Glutamatergic neuron (in vitro differentiated cells): ENCODE measurements around the gene ZNF599. TPM values are rescaled to one million over a fixed set of nuclear protein-coding genes. Genes with fewer than 3 reads are reported as not detected.

Experiments
- DNase-seq: peaks from one replicate; pipeline ENCODE4 v3.0.0; 2022
- H3K27ac Mint-ChIP-seq: one replicate; pipeline ENCODE4 v1.8.0; 2020; ENCODE audit warnings: mild to moderate bottlenecking, mixed read lengths, inconsistent platforms; ENCODE audit not compliant: unreplicated experiment
- H3K27me3 Mint-ChIP-seq: one replicate; pipeline ENCODE4 v1.8.0; 2020; ENCODE audit warnings: mild to moderate bottlenecking, moderate library complexity, mixed read lengths, inconsistent platforms; ENCODE audit not compliant: unreplicated experiment
- H3K36me3 Mint-ChIP-seq: one replicate; pipeline ENCODE4 v1.8.0; 2020; ENCODE audit warnings: mild to moderate bottlenecking, mixed read lengths, inconsistent platforms; ENCODE audit not compliant: unreplicated experiment
- H3K4me1 Mint-ChIP-seq: one replicate; pipeline ENCODE4 v1.8.0; 2020; ENCODE audit warnings: mild to moderate bottlenecking, low read depth, mixed read lengths, inconsistent platforms; ENCODE audit not compliant: unreplicated experiment
- H3K4me3 Mint-ChIP-seq: one replicate; pipeline ENCODE4 v1.8.0; 2020; ENCODE audit warnings: mild to moderate bottlenecking, mixed read lengths, inconsistent platforms; ENCODE audit not compliant: unreplicated experiment
- H3K9me3 Mint-ChIP-seq: one replicate; pipeline ENCODE4 v1.8.0; 2020; ENCODE audit warnings: mild to moderate bottlenecking, moderate library complexity, mixed read lengths, inconsistent platforms; ENCODE audit not compliant: unreplicated experiment
- total RNA-seq: library from RNA; stranded (reverse); fragmentation: NEBNext Ultra II Directional; extraction: Animal tissue kit (Norgen Biotek cat#: 25700); gene quantifications from one replicate; pipeline ENCODE4 v1.2.1, GENCODE V29; 2021; ENCODE audit not compliant: unreplicated experiment
- TF ChIP-seq, protein P1 (sequence below): fragments of 200-600 bp; sonication (generic); IDR thresholded peaks from one replicate; pipeline ENCODE4 v1.5.0; 2021; ENCODE audit not compliant: partially characterized antibody, unreplicated experiment

The ZNF599 gene
- total RNA-seq, 1 donor from 2014 or later = 8.2 TPM

DNA sequence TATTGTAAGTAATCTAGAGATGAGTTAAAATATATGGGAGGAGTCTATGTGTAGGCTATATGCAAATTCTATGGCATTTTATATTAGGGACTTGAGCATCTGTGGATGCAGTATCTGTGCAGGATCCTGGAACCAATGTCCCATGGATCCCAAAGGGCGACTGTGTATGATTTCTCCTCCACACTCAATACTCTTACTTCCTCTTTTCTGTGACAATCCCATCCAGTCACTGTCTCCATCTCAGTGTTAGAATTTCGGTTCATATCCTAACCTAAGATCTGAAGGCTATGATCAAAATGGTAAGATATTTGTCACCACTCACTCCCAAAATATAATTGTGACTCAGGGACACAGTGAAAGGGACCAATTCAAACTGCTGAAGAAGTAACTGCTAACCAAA is 15.1 kb upstream of the ZNF599 start:
- DNase-seq = no peak
- Mint-ChIP-seq H3K4me3 (no peak overlapping the region), H3K27ac (no peak overlapping the region), H3K27me3 (no peaks in the 10 kb centered on the region), H3K9me3 (peaks cover 1% of the 10 kb centered on the region), H3K4me1 (no peaks in the 10 kb centered on the region), H3K36me3 (no peaks in the 10 kb centered on the region)
- TF ChIP-seq, protein P1, sequence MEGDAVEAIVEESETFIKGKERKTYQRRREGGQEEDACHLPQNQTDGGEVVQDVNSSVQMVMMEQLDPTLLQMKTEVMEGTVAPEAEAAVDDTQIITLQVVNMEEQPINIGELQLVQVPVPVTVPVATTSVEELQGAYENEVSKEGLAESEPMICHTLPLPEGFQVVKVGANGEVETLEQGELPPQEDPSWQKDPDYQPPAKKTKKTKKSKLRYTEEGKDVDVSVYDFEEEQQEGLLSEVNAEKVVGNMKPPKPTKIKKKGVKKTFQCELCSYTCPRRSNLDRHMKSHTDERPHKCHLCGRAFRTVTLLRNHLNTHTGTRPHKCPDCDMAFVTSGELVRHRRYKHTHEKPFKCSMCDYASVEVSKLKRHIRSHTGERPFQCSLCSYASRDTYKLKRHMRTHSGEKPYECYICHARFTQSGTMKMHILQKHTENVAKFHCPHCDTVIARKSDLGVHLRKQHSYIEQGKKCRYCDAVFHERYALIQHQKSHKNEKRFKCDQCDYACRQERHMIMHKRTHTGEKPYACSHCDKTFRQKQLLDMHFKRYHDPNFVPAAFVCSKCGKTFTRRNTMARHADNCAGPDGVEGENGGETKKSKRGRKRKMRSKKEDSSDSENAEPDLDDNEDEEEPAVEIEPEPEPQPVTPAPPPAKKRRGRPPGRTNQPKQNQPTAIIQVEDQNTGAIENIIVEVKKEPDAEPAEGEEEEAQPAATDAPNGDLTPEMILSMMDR = no peak

- Mint-ChIP-seq H3K4me1 (no peaks in the 10 kb centered on the region), H3K36me3 (no peaks in the 10 kb centered on the region), H3K4me3 (no peak overlapping the region), H3K27me3 (peaks cover 2% of the 10 kb centered on the region), H3K27ac (no peak overlapping the region), H3K9me3 (peaks cover 2% of the 10 kb centered on the region)
- no peak for DNase-seq
- TF ChIP-seq, protein P1 = no peak
Observed at GRCh38 chr19:34787059-34787824, 14.2 kb upstream of the ZNF599 start.

- Mint-ChIP-seq H3K36me3 (no peaks in the 10 kb centered on the region), H3K4me1 (no peaks in the 10 kb centered on the region), H3K9me3 (peaks cover 2% of the 10 kb centered on the region), H3K27ac (no peak overlapping the region), H3K4me3 (no peak overlapping the region), H3K27me3 (peaks cover 2% of the 10 kb centered on the region)
- TF ChIP-seq, protein P1 = no peak
- DNase-seq = no peak
Observed at GRCh38 chr19:34786236-34786635, 13.2 kb upstream of the ZNF599 start.

DNA sequence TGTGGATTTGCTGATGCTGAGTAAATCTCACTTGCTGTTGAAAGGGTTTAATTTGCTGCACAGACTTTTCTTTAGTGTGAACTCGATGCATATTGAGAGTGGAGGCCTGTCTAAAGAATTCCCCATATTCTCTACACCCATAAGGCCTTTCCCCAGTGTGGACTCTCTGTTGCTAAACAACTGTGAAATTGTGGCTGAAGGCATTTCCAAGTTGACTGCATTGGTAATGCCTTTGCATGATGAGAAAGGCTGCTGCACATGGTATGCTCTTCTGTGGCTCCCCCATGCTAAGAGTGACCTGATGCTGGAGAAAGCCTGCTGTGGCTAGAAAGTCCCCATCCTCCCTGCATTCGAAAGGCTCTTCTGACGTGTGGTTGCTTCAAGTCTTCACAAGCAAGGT is 6.6 kb upstream of the ZNF599 start:
- Mint-ChIP-seq H3K36me3 (no peaks in the 10 kb centered on the region), H3K4me3 (no peak overlapping the region), H3K27me3 (peaks cover 6% of the 10 kb centered on the region), H3K27ac (no peak overlapping the region), H3K9me3 (peaks cover 2% of the 10 kb centered on the region), H3K4me1 (no peaks in the 10 kb centered on the region)
- DNase-seq = no peak
- TF ChIP-seq, protein P1 = no peak

DNA sequence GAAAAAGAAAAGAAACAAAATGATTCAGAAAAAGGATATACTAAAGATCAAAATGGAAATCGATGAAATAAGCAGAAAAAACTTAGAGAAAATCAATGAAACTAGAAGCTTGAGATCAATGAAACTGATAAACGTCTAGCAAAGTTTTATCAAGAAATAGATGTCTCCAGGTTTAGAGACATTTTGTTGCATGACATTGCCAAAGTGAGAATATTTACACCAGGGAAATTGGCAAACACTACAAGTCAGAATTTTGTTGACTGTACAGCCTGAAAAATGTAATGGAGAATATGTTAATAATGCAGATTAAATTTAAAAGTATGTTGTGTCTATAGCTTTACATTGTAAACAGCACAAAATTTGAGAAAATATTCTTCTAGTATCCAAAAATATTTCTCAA is 5.3 kb upstream of the ZNF599 start:
- peaks cover 6% of the 10 kb centered on the region for H3K27me3 Mint-ChIP-seq

More for the DNA sequence above, 5.3 kb upstream of the ZNF599 start:
- Mint-ChIP-seq H3K27ac (no peak overlapping the region), H3K36me3 (no peaks in the 10 kb centered on the region), H3K9me3 (peaks cover 5% of the 10 kb centered on the region), H3K4me1 (no peaks in the 10 kb centered on the region), H3K4me3 (no peak overlapping the region)
- TF ChIP-seq, protein P1 = no peak
- DNase-seq = no peak
